AG04449 (cell line): ENCODE measurements around the gene LRRC25.

Experiments used
- CTCF ChIA-PET: fragments of 350-600 bp; formaldehyde crosslinking; extraction: SDS; loops from one replicate; lab custom pipeline; 2021; ENCODE audit warnings: antibody characterized with exemption; lab: Yijun Ruan, JAX
- POLR2A ChIA-PET: fragments of 400-600, 350-600 bp; formaldehyde crosslinking; extraction: SDS; loops from one replicate; lab custom pipeline; 2020; ENCODE audit warnings: antibody characterized with exemption, inconsistent platforms; lab: Yijun Ruan, JAX
- DNase-seq: peaks from one replicate; pipeline ENCODE4 v3.0.0-alpha.2; 2010; ENCODE audit warnings: low read depth, low spot score
- H3K4me3 ChIP-seq: 2 replicates; pipeline ENCODE4 v1.5.1; 2011; ENCODE audit warnings: low read depth, mild to moderate bottlenecking, control low read depth, low read length
- TF ChIP-seq, protein P1 (sequence below): IDR thresholded peaks from one replicate; pipeline ENCODE4 v1.5.1; 2011; ENCODE audit warnings: mild to moderate bottlenecking, moderate library complexity, low read length, control low read depth, inconsistent platforms; ENCODE audit not compliant: insufficient read depth; ENCODE audit errors: missing control alignments

Gene LRRC25

DNA sequence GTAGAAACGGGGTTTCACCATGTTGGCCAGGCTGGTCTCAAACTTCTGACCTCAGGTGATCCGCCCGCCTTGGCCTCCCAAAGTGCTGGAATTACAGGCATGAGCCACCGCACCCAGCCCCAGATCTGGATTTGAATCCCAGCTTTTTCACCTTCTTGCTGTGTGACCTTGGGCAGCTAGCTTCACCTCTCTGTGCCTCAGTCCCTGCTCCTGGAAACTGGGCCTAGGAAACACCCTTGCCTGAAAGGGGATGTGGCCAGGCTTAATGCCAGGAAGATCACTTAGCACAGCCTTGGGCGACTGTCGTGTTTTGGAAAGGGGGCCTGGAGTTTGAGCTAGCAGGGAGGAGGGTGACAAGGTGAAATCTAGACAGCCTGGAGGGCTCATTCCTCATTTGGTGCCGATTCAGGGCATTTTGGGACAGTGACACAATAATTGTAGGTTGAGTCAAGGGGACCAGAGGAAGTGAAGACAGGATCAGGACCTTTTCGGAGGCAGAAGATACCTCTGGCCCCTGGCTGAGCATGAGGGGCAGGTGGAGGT, 55.3 kb downstream of the LRRC25 start:
- ChIA-PET CTCF (interaction anchor here (0.6 to 11.1 kb wide), 9 partner anchors 8 to 72 kb away, joined by 3 to 298 read pairs (median 6); partner anchors contain the start of genes GDF15 and SSBP4), POLR2A (interaction anchor here (1.0 kb wide), 1 partner anchor 60 kb away, joined by 6 read pairs; the partner anchor contains the start of gene JUND)
- no peak overlapping the region for H3K4me3 ChIP-seq
- no peak for DNase-seq
- TF ChIP-seq, protein P1, sequence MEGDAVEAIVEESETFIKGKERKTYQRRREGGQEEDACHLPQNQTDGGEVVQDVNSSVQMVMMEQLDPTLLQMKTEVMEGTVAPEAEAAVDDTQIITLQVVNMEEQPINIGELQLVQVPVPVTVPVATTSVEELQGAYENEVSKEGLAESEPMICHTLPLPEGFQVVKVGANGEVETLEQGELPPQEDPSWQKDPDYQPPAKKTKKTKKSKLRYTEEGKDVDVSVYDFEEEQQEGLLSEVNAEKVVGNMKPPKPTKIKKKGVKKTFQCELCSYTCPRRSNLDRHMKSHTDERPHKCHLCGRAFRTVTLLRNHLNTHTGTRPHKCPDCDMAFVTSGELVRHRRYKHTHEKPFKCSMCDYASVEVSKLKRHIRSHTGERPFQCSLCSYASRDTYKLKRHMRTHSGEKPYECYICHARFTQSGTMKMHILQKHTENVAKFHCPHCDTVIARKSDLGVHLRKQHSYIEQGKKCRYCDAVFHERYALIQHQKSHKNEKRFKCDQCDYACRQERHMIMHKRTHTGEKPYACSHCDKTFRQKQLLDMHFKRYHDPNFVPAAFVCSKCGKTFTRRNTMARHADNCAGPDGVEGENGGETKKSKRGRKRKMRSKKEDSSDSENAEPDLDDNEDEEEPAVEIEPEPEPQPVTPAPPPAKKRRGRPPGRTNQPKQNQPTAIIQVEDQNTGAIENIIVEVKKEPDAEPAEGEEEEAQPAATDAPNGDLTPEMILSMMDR: no peak
